MV-4-11 (cell line): Measurements from ENCODE around the gene PIGQ.

Experiments
- DNase-seq: peaks from one replicate; lab custom pipeline; 2025; lab: John Stamatoyannopoulos, UW

Gene PIGQ

DNA sequence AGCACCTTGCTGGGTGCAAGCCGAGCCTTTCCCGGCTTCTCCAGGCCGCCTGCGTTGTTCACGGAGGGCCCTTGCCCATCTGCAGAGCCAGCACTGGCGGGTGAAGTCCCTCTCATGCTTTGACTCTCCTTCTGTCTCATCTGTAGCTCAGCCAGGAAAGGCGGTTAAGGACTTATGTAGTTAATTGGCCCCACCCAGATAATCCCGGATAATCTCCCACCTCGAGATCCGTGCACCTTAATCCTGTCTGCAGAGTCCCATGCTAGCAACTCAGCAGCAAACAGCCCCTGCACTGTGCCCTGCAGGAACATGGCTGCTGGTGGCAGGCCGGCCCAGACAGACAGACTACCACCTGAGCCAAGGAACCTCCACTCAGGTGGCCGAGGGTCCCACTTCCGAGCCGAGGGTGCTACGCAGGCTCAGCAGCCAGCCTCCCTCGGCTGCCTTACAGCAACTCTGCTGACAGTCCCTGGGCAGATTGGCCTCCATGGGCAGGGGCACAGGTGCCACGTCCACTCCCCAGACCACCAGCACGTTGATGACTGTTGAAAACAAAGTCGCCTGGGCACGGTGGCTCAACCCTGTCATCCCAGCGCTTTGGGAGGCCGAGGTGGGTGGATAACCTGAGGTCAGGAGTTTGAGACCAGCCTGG is 37.0 kb downstream of the PIGQ start:
- no peak for DNase-seq

GRCh38 chr16:608019-608418 is 38.3 kb downstream of the PIGQ start:
- DNase-seq = no peak

- no peak for DNase-seq
Observed at GRCh38 chr16:609316-609715, 39.5 kb downstream of the PIGQ start.

- DNase-seq = no peak
Observed at GRCh38 chr16:609984-610383, 40.2 kb downstream of the PIGQ start.

DNA sequence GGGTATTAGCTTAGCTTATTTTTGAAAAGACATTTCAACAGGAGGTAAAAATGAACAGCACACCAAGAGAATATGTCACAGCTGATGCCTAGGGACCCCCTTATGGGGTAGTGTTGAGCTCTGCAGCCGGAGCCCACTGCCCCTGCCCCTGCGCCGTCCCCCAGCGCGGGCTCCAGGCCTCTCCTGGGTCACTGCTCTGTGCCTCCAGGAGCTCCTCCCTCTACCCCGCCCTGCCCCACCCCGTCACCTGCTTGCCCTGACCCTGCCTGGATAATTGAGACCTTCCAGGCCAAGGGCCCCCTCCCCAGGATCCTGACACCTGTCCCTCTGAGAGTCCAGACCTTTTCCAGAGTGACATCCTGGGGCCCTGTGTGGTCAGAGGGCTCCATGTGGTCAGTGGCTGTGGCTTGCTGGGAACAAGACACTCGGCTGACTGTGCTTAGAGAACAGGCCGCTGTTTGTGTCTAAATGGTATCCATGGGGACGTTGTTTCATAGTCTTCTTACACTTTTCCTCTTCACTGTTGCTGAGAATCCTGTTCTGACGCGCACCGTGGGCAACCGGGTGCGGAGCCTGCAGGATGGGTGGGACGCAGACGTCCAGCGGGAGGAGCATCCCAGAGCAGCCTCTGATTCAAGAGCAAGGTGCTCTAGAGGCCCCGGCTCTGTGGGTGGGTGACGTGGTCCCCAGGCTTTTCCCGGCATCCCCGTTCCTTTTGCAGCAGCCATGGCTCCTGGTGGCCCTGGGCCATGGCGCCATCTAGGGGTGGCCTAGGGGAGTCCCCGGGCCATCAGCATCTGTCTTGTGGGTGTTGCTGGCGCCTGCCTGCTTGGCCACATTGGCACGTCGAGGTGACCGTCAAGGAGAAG is 41.0 kb downstream of the PIGQ start:
- DNase-seq = no peak

DNA sequence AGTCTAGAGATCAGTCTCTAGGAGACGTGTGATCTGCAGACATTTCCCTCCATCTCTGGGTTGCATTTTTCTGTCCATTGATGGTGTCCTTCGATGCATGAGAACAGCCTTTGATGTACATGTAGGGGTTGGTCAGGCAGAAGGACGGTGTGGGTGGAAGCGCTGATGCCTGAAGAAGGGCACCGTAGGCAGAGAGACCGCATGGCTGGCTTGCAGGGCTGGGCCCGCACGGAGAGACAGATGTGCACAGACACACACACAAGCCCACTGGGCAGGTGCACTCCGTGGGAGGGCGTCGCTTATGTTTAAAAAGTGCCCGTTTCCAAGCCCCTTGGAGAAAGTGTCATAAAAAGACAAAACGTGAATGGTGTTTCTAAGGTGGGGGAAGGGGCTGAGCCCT is 45.4 kb downstream of the PIGQ start:
- DNase-seq = no peak

GRCh38 chr16:616733-617586 is 47.2 kb downstream of the PIGQ start:
- no peak for DNase-seq

DNA sequence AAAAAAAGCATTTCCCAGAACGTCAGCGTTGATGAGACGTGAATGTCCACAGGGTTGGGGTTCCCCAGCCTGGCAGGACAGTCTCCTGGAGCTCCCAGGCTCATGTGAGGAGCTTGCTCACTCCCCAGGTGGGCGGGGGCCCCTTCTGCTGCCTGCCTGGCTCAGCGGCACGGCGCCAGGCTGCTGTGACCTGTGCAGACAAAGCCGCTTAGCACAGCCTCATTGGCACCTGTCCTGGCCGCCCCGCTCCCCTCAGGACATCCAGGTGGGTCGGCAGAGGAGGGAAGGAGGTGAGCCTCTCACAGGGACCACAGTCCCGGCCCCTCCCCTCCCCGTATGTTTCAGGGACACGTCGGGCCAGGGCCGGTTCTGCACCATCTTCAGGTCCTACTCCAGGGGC is 48.1 kb downstream of the PIGQ start:
- DNase-seq = no peak

DNA sequence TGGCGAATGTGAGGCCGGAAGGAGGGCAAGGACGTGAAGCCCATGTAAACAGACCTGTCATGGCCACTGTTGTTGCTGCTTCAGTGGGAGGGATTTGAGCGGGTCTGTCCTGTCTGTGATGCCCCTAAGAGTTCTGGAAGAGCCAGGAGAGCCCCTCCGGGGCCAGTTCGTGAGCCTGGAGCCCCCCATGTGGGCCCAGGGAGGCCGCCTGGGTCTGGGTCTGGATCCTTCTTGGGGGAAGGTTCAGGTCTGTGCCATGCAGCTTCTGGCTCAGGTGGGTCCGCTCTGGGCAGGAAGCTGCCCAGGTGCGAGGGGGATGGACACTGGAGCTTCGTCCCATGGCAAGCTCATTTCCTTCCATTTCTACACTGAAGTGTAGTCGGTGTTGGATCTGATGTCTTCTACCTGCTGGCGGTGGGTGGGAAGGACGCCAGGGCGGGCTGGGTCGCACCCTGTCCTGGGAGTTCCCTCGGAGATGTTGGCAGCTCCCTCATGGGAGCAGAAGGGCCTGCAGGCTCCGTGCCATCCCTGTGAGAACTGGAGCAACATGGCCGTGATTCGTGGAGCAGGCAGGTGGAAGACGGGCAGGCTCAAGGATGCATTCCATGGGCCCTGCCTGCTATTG is 49.8 kb downstream of the PIGQ start:
- DNase-seq = no peak

- DNase-seq = no peak
Observed at GRCh38 chr16:620700-621525, 51.1 kb downstream of the PIGQ start.

DNA sequence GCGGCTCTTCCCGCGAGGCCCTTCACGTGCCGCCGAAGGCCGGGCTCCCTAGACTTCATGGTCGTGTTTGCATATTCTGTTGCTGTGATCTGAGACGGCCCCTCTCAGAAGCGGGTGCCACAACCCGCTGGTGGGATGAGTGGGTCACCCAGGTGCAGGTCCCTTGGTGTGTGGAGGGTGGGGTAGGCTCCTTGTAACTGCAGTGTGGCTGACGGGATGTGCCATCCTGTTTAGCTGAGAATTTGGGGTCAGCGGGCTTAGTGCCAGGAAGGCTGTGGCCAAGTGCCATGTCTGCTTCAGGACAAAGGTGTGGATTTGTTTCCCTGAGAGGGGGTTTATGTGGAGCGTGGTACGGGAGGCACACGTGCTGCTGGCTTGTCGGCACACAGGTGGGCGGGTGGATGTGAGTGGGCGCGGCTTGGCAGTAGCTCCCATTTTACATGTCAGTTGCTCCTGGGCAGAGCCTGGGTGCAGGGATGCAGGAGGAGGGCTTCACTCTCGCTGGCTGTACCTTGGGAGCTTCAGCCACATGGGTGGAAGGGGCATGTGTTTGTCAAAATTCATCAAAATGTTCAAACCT is 51.8 kb downstream of the PIGQ start:
- no peak for DNase-seq

DNA sequence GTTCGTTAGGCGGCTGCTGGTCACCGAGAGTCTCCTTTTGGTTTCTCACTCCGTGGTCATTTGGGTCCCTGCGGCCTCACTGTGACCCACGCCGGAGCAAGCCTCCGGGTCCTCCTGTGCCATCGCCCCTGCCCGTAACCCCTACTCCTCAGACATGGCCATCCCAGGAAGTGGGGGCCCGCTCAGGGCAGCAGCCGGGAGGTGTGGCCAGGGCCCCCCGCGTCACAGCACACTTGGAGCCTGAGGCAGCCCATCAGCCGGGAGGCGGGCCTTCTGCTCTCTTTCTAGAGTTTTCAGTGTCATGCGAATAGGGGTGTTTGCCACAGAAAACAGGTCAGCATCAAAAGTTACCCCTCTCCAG is 53.1 kb downstream of the PIGQ start:
- DNase-seq = no peak

- DNase-seq = no peak
Observed at GRCh38 chr16:624526-625070, 54.8 kb downstream of the PIGQ start.

DNA sequence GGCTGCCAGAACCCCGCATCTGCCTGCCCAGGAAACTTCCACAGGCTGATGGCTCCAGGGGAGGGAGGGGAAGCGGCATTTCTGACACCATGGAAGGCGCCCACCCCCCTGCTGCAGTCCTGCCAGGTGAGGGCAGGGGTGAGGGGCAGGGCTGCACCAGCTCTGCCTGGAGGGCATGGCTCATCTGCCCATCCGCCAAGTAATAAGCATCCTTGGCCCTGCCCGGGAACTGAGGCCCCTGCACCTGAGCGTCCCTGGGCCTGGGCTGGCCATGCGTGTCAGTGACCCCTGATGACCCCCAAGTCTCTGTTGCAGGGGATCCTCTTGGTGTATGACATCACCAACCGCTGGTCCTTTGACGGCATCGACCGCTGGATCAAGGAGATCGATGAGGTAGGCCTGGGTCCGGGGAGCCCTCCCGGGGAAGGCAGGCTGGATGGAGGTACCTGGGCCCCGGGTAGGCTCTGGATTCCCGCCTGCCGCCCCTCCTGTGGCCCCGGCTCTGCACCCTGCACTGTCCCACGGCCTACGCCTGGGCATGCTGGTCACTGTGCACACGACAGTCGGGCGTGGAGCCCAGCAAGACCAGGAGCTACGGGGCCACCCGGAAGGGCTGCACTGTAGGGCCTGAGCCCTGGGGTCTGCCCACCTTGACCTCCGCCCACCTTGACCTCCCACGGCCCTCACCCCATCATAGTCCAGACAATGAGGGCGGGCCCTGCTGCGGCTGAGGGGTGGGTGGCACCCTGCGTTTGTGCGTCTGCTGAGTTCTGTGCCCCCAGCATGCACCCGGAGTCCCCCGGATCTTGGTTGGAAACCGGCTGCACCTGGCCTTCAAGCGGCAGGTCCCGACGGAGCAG is 55.6 kb downstream of the PIGQ start:
- DNase-seq = no peak

DNA sequence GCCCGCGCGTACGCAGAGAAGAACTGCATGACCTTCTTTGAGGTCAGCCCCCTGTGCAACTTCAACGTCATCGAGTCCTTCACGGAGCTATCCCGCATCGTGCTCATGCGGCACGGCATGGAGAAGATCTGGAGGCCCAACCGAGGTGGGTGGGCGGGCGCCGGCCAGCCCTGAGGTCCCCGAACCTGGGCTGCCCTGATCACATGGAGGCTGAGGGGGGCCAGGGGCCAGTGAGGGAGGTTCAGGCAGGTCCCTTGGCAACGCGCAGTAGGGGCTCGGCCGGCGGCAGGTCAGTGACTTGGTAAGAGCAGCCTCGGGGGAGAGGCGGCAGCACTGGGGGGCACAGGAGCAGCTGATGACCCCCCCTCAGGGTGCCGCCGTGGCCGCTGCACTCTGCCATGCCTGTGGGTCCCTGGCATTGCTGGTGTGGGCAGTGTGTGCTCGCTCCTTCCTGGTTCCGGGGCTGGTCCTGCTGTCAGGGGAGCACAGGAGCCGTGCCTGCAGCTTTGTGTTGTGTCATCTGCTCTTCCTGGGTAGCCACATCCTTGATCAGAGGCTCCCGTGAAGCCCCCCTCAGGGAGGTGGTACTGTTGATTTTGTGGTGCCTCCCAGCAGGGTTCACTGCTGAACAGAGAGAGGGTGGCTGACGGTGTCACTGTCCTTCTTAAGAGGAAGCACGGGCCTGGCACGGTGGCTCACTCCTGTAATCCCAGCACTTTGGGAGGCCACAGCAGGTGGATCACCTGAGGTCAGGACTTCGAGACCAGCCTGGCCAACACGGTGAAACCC is 56.4 kb downstream of the PIGQ start:
- DNase-seq = no peak

DNA sequence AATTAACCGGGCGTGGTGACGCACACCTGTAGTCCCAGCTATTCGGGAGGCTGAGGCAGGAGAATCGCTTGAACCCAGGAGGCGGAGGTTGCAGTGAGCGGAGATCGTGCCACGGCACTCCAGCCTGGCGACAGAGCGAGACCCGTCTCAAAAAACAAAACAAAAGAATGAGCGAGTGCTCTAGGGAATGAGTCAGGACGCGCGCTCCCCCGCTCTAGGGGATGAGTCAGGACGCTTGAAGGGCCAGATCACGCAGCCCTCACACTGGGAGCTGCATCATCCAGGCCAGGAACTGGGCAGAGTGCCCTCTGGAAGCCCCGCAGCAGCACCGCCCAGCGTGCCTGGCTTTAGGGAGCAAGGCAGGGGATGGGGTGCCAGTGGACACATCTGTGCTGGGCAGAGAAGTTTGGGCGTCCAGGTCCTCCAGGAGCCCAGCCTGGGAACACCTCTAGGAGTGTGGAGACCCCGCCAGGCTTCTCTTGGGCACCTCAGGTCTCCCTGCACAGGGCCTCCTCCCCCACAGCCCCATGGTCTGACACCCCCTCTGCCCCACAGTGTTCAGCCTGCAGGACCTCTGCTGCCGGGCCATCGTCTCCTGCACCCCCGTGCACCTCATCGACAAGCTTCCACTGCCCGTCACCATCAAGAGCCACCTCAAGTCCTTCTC is 57.2 kb downstream of the PIGQ start:
- DNase-seq = no peak

GRCh38 chr16:627454-628239 is 57.9 kb downstream of the PIGQ start:
- no peak for DNase-seq
